IMR-90 (cell line): Measurements from ENCODE around the gene HIF1A.

ENCODE experiments used
- CEBPB ChIP-seq: IDR thresholded peaks from 2 replicates; pipeline ENCODE4 v1.6.1; 2012; ENCODE audit warnings: low read depth, low read length, improper control_type of control experiment
- CHD1 ChIP-seq: IDR thresholded peaks from 2 replicates; pipeline ENCODE4 v1.6.1; 2012; ENCODE audit warnings: low read depth, low read length, improper control_type of control experiment
- CTCF ChIP-seq: conservative IDR thresholded peaks from 2 replicates; pipeline ENCODE4 v1.5.1; 2012; ENCODE audit warnings: mild to moderate bottlenecking, low read depth, low read length, improper control_type of control experiment
- MAFK ChIP-seq: IDR thresholded peaks from 2 replicates; pipeline ENCODE4 v1.6.1; 2012; ENCODE audit warnings: low read depth, low read length, improper control_type of control experiment
- POLR2A ChIP-seq: IDR thresholded peaks from 2 replicates; pipeline ENCODE4 v1.6.1; 2012; ENCODE audit warnings: mild to moderate bottlenecking, low read depth, low read length
- RCOR1 ChIP-seq: IDR thresholded peaks from 2 replicates; pipeline ENCODE4 v1.6.1; 2012; ENCODE audit warnings: mild to moderate bottlenecking, low read length, improper control_type of control experiment; ENCODE audit not compliant: insufficient replicate concordance
- RFX5 ChIP-seq: IDR thresholded peaks from 2 replicates; pipeline ENCODE4 v1.8.0; 2012; ENCODE audit warnings: low read depth, mild to moderate bottlenecking, low read length, moderate library complexity
- SMC3 ChIP-seq: fragments of 150-350 bp; IDR thresholded peaks from 2 replicates; pipeline ENCODE4 v1.6.1; 2016; ENCODE audit warnings: low read depth, mild to moderate bottlenecking, antibody characterized with exemption, low read length, moderate library complexity
- TF ChIP-seq, protein P1 (sequence below): fragments of 150-350 bp; IDR thresholded peaks from 2 replicates; pipeline ENCODE4 v1.6.1; 2017; ENCODE audit warnings: mild to moderate bottlenecking, antibody characterized with exemption, low read length, low read depth

- TF ChIP-seq CTCF (no peak), POLR2A (no peak), RFX5 (no peak), RCOR1 (no peak), MAFK (no peak), CEBPB (no peak), SMC3 (no peak), CHD1 (no peak)
- TF ChIP-seq, protein P1, sequence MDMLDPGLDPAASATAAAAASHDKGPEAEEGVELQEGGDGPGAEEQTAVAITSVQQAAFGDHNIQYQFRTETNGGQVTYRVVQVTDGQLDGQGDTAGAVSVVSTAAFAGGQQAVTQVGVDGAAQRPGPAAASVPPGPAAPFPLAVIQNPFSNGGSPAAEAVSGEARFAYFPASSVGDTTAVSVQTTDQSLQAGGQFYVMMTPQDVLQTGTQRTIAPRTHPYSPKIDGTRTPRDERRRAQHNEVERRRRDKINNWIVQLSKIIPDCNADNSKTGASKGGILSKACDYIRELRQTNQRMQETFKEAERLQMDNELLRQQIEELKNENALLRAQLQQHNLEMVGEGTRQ = no peak
Observed at GRCh38 chr14:61656341-61656740, 39.0 kb upstream of the HIF1A start.
